WTC11 (cell line): ENCODE results near the gene PRM3.

Source experiments
- ATF1 ChIP-seq: sonication (generic); formaldehyde crosslinking; IDR thresholded peaks from 2 replicates; pipeline ENCODE4 v1.8.1; 2023; ENCODE audit warnings: mild to moderate bottlenecking, moderate library complexity, missing genetic modification reagents
- ATF2 ChIP-seq: sonication (generic); formaldehyde crosslinking; IDR thresholded peaks from 2 replicates; pipeline ENCODE4 v1.8.1; 2022; ENCODE audit warnings: low read depth, missing genetic modification reagents, borderline replicate concordance
- ATF6 ChIP-seq: sonication (generic); formaldehyde crosslinking; IDR thresholded peaks from 2 replicates; pipeline ENCODE4 v1.8.1; 2023; ENCODE audit warnings: mild to moderate bottlenecking, missing genetic modification reagents
- CREB1 ChIP-seq: sonication (generic); formaldehyde crosslinking; IDR thresholded peaks from 2 replicates; pipeline ENCODE4 v1.8.0; 2023; ENCODE audit warnings: mild to moderate bottlenecking, missing genetic modification reagents
- CTCF ChIP-seq: fragments of 200-600 bp; IDR thresholded peaks from 2 replicates; pipeline ENCODE4 v1.8.0; 2022; ENCODE audit warnings: antibody characterized with exemption
- FOXK1 ChIP-seq: sonication (generic); formaldehyde crosslinking; IDR thresholded peaks from 2 replicates; pipeline ENCODE4 v1.8.0; 2022; ENCODE audit warnings: mild to moderate bottlenecking, moderate library complexity, missing genetic modification reagents
- MAX ChIP-seq: sonication (generic); formaldehyde crosslinking; IDR thresholded peaks from 2 replicates; pipeline ENCODE4 v1.8.0; 2022; ENCODE audit warnings: mild to moderate bottlenecking, missing genetic modification reagents
- MLX ChIP-seq: sonication (generic); formaldehyde crosslinking; IDR thresholded peaks from 2 replicates; pipeline ENCODE4 v1.8.1; 2023; ENCODE audit warnings: mild to moderate bottlenecking, missing genetic modification reagents, moderate library complexity
- MXD4 ChIP-seq: fragments of 250-450 bp; sonication (Bioruptor Pico); IDR thresholded peaks from 2 replicates; pipeline ENCODE4 v1.8.0; 2021; ENCODE audit warnings: mild to moderate bottlenecking, moderate library complexity, borderline replicate concordance
- NFE2L1 ChIP-seq: sonication (generic); formaldehyde crosslinking; IDR thresholded peaks from 2 replicates; pipeline ENCODE4 v1.8.1; 2023; ENCODE audit warnings: missing genetic modification reagents
- NFYB ChIP-seq: sonication (generic); formaldehyde crosslinking; conservative IDR thresholded peaks from 2 replicates; pipeline ENCODE4 v1.8.0; 2022; ENCODE audit warnings: low read depth, missing genetic modification reagents
- OVOL2 ChIP-seq: fragments of 250-450 bp; sonication (Bioruptor Pico); IDR thresholded peaks from 2 replicates; pipeline ENCODE4 v1.9.0; 2021; ENCODE audit warnings: mild to moderate bottlenecking, borderline replicate concordance
- ZBTB43 ChIP-seq: sonication (generic); formaldehyde crosslinking; IDR thresholded peaks from 2 replicates; pipeline ENCODE4 v1.8.1; 2023; ENCODE audit warnings: mild to moderate bottlenecking, missing genetic modification reagents
- ZNF317 ChIP-seq: sonication (generic); formaldehyde crosslinking; IDR thresholded peaks from 2 replicates; pipeline ENCODE4 v1.8.1; 2023; ENCODE audit warnings: low read depth, mild to moderate bottlenecking, moderate library complexity, missing genetic modification reagents, borderline replicate concordance

- no peak for TF ChIP-seq CTCF
- TF ChIP-seq ZBTB43 (CRISPR knock-in tag): no peak
- TF ChIP-seq ATF2: no peak
- no peak for TF ChIP-seq MAX (CRISPR knock-in tag)
- TF ChIP-seq ATF1 (CRISPR knock-in tag): no peak
- no peak for TF ChIP-seq NFYB (CRISPR knock-in tag)
- no peak for TF ChIP-seq MLX (CRISPR knock-in tag)
- no peak for TF ChIP-seq FOXK1 (CRISPR knock-in tag)
- TF ChIP-seq NFE2L1 (CRISPR knock-in tag): no peak
- no peak for TF ChIP-seq OVOL2 (CRISPR knock-in tag)
- TF ChIP-seq CREB1 (CRISPR knock-in tag): no peak
- TF ChIP-seq ZNF317 (CRISPR knock-in tag): no peak
- TF ChIP-seq MXD4 (CRISPR knock-in tag): no peak
- TF ChIP-seq ATF6 (CRISPR knock-in tag): no peak
Observed at GRCh38 chr16:11263737-11264136, 9.7 kb downstream of the PRM3 start.
